GM11168 (cell line): ENCODE measurements around the gene GSN.

ENCODE experiments used
- in situ Hi-C: fragments of 300-500 bp; cut with MboI; formaldehyde crosslinking; loops from one replicate; pipeline ENCODE4 v1.12.0; 2022; ENCODE audit warnings: low sequenced_read_pairs; ENCODE audit not compliant: unreplicated experiment

GSN gene

GRCh38 chr9:121300283-121301119 lies 32.5 kb downstream of the GSN start:
- in situ Hi-C loops: no loop called here

GRCh38 chr9:121301881-121302286 lies 33.9 kb downstream of the GSN start:
- in situ Hi-C loops: no loop called here

- in situ Hi-C loops: no loop called here
Measured at GRCh38 chr9:121302341-121302740, 34.4 kb downstream of the GSN start.

GRCh38 chr9:121302786-121303185 lies 34.8 kb downstream of the GSN start:
- in situ Hi-C loops: no loop called here

GRCh38 chr9:121303456-121304451 lies 35.8 kb downstream of the GSN start:
- in situ Hi-C loops: no loop called here

GRCh38 chr9:121304707-121305106 lies 36.7 kb downstream of the GSN start:
- in situ Hi-C loops: no loop called here

- in situ Hi-C loops: no loop called here
Measured at GRCh38 chr9:121305269-121305994, 37.5 kb downstream of the GSN start.

GRCh38 chr9:121307976-121308375 lies 40.0 kb downstream of the GSN start:
- in situ Hi-C loops: no loop called here

GRCh38 chr9:121308765-121309164 lies 40.8 kb downstream of the GSN start:
- in situ Hi-C loops: no loop called here

GRCh38 chr9:121309171-121309570 lies 41.2 kb downstream of the GSN start:
- in situ Hi-C loops: no loop called here

GRCh38 chr9:121309833-121310425 lies 42.0 kb downstream of the GSN start:
- in situ Hi-C loops: no loop called here

GRCh38 chr9:121310571-121310970 lies 42.6 kb downstream of the GSN start:
- in situ Hi-C loops: no loop called here

- in situ Hi-C loops: no loop called here
Measured at GRCh38 chr9:121312169-121312568, 44.2 kb downstream of the GSN start.

GRCh38 chr9:121313458-121314152 lies 45.6 kb downstream of the GSN start:
- in situ Hi-C loops: no loop called here

GRCh38 chr9:121316378-121316777 lies 48.4 kb downstream of the GSN start:
- in situ Hi-C loops: no loop called here

GRCh38 chr9:121316852-121317373 lies 49.0 kb downstream of the GSN start:
- in situ Hi-C loops: no loop called here

GRCh38 chr9:121317737-121318630 lies 50.0 kb downstream of the GSN start:
- in situ Hi-C loops: no loop called here
